Measurements from ENCODE around the gene KRT2. TPM values are rescaled to one million over a fixed set of nuclear protein-coding genes. Genes with fewer than 3 reads are reported as not detected.

KRT2 gene
- total and polyA plus RNA-seq, 2 donors: 3.6 to 26.4 TPM

DNA sequence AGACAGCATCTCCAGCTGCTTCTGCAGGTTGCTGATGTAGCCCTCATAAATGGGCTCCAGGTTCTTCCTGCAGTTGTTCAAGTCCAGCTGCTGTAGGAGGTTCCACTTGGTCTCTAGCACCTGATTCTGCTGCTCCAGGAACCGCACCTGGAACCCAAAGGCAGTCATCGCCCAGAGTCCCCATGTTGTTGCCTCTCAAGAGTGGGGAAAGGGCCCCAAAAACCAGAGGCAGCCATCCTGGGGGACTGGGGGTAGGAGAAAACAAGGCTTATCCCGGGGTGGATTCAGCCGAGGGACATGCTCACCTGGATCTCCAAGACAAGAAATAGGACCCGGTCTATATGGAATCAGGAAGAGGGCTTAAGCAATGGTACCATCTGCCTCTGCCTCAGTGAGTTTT is 53.0 kb downstream of the KRT2 start:
- DNase-seq (ENCODE audit: low read depth in 6 of 9, low spot score in 9 of 9): no peak
- H3K27me3 ChIP-seq (ENCODE audit: control insufficient read depth in 2 of 2, insufficient read depth in 1 of 2, low read length in 1 of 2): peaks cover 15 to 51% of the 10 kb centered on the region in 2 donors

More for the DNA sequence above, 53.0 kb downstream of the KRT2 start:
- no peak overlapping the region for H3K4me3 ChIP-seq (ENCODE audit: low read length in 2 of 2)
- WGBS: 96% methylated on average over 5 of the region's 5 CpGs
- no peak overlapping the region for H3K27ac ChIP-seq (ENCODE audit: low read depth in 1 of 2, low read length in 1 of 2)
- no peaks in the 10 kb centered on the region for H3K4me1 ChIP-seq (ENCODE audit: control insufficient read depth in 2 of 2, insufficient read depth in 2 of 2, low read length in 2 of 2)
- no peaks in the 10 kb centered on the region for H3K9me3 ChIP-seq (ENCODE audit: control insufficient read depth in 2 of 2, insufficient read depth in 1 of 2, low read length in 1 of 2)
- H3K36me3 ChIP-seq (ENCODE audit: control insufficient read depth in 2 of 2, insufficient read depth in 2 of 2, low read length in 1 of 2): no peaks in the 10 kb centered on the region

Other genes with a start within 250 kb of the KRT2 start
- gene KRT82, start 245.9 kb downstream of the KRT2 start, total RNA-seq: 0.05 TPM
- 0.34 TPM for gene KRT82, start 245.9 kb downstream of the KRT2 start, polyA plus RNA-seq
- 0.14 TPM for gene KRT75, start 217.8 kb downstream of the KRT2 start, total RNA-seq
- gene KRT75, start 217.8 kb downstream of the KRT2 start, polyA plus RNA-seq: 6.8 TPM
- gene KRT6B, start 200.1 kb downstream of the KRT2 start, total RNA-seq: 0.61 TPM
- 30.7 TPM for gene KRT6B, start 200.1 kb downstream of the KRT2 start, polyA plus RNA-seq
- gene KRT6C, start 178.4 kb downstream of the KRT2 start, total RNA-seq: 0.28 TPM
- gene KRT6C, start 178.4 kb downstream of the KRT2 start, polyA plus RNA-seq: 23.5 TPM
- 14.4 TPM for gene KRT6A, start 159.0 kb downstream of the KRT2 start, total RNA-seq
- 671 TPM for gene KRT6A, start 159.0 kb downstream of the KRT2 start, polyA plus RNA-seq
- gene KRT5, start 131.8 kb downstream of the KRT2 start, total RNA-seq: 326 TPM
- 1,023 TPM for gene KRT5, start 131.8 kb downstream of the KRT2 start, polyA plus RNA-seq
- gene KRT71, start 99.1 kb downstream of the KRT2 start, total RNA-seq: 0.57 TPM
- gene KRT71, start 99.1 kb downstream of the KRT2 start, polyA plus RNA-seq: 3.6 TPM
- 0.09 TPM for gene KRT74, start 78.4 kb downstream of the KRT2 start, total RNA-seq
- 0.34 TPM for gene KRT74, start 78.4 kb downstream of the KRT2 start, polyA plus RNA-seq
- gene KRT72, start 50.7 kb downstream of the KRT2 start, total RNA-seq: 0.33 TPM
- gene KRT72, start 50.7 kb downstream of the KRT2 start, polyA plus RNA-seq: 12.0 TPM
- gene KRT73, start 33.7 kb downstream of the KRT2 start, total RNA-seq: 0.28 TPM
- 1.9 TPM for gene KRT73, start 33.7 kb downstream of the KRT2 start, polyA plus RNA-seq
- 9.3 TPM for gene KRT1, start 28.2 kb upstream of the KRT2 start, total RNA-seq
- 507 TPM for gene KRT1, start 28.2 kb upstream of the KRT2 start, polyA plus RNA-seq
- gene KRT77, start 51.3 kb upstream of the KRT2 start, total RNA-seq: 0.66 TPM
- gene KRT77, start 51.3 kb upstream of the KRT2 start, polyA plus RNA-seq: 4.1 TPM
- 0.14 TPM for gene KRT76, start 125.1 kb upstream of the KRT2 start, total RNA-seq
- 0.91 TPM for gene KRT76, start 125.1 kb upstream of the KRT2 start, polyA plus RNA-seq
- 0.14 TPM for gene KRT3, start 143.9 kb upstream of the KRT2 start, total RNA-seq
- gene KRT3, start 143.9 kb upstream of the KRT2 start, polyA plus RNA-seq: 1.0 TPM
- 0.66 TPM for gene KRT4, start 161.9 kb upstream of the KRT2 start, total RNA-seq
- 24.8 TPM for gene KRT4, start 161.9 kb upstream of the KRT2 start, polyA plus RNA-seq
- gene KRT79, start 182.1 kb upstream of the KRT2 start, total RNA-seq: 1.0 TPM
- 25.8 TPM for gene KRT79, start 182.1 kb upstream of the KRT2 start, polyA plus RNA-seq
- gene KRT78, start 196.8 kb upstream of the KRT2 start, total RNA-seq: 0.42 TPM
- gene KRT78, start 196.8 kb upstream of the KRT2 start, polyA plus RNA-seq: 7.2 TPM